Right hindlimb (tissue), 1 donor: ENCODE measurements around the gene PRKAG2.
"Not testable (repeated sequence)": the region's sequence is repeated elsewhere in the genome, so short reads cannot be mapped to it uniquely, and the experiment has no call there.

ENCODE experiments used
- DNase-seq: peaks from one replicate; pipeline ENCODE4 v3.0.0-alpha.2; 2018

Gene PRKAG2

DNA sequence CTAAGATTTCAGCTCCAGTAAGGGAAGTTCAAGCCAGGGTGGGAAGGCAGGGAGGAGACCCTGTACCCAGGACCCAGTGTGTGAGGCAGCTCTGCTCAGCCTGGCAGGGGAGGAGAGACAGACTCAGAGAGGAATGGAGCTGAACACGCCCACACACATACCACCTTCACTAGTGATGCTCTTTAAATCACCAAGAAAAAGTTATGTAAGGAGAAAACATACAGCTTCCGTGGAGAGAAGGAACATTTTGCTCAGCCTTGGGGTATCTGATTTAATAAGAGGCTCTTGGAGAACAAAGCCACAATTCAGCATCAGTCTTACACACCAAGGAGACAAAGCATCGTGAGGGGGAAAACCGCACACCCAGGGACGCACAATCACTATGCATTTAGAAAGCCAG lies 62.9 kb downstream of the PRKAG2 start:
- no peak for DNase-seq

DNA sequence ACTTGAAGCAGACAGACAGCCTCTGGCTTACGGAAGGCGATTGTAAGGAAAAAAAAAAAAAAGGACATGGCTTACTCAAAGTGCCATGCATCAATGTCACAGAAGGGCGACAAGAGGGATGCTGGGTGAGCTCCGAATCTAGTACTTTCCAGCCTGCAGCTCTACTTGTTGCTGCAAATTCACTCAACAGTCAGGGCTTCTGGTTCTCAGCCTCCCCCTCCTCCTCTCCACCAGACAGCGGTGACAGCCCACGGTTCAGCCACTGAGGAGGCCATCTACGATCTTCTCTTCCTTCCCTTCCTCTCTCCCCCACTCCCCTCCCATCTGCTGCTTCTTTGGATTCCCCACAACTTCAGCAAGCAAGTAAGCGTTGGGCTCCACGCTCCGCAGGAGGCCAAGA lies 63.5 kb downstream of the PRKAG2 start:
- DNase-seq = no peak

DNA sequence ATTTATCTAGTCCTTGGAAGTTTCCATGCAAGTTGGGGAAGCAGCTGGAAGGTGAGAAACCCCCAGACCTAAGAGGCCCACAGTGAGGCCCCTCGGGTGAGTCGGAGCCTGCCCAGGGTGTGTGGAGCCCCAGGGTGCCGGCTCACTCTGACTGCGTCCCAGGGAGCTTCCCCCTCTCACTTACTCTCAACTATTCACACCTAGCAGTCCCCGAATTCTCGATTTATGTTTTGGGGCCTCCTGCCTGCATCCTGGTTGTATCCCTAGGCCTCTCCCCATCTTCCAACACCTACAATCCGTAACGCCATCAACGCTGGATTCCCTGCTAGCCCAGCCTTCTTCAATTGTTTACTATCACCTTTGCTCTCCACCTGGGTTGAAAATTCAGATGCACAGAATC lies 63.9 kb downstream of the PRKAG2 start:
- no peak for DNase-seq

GRCh38 chr7:151810441-151811232 lies 66.3 kb downstream of the PRKAG2 start:
- DNase-seq = no peak

GRCh38 chr7:151809864-151810170 lies 67.1 kb downstream of the PRKAG2 start:
- no peak for DNase-seq

- DNase-seq = no peak
These were observed 67.6 kb downstream of the PRKAG2 start for GRCh38 chr7:151809146-151809863.

DNA sequence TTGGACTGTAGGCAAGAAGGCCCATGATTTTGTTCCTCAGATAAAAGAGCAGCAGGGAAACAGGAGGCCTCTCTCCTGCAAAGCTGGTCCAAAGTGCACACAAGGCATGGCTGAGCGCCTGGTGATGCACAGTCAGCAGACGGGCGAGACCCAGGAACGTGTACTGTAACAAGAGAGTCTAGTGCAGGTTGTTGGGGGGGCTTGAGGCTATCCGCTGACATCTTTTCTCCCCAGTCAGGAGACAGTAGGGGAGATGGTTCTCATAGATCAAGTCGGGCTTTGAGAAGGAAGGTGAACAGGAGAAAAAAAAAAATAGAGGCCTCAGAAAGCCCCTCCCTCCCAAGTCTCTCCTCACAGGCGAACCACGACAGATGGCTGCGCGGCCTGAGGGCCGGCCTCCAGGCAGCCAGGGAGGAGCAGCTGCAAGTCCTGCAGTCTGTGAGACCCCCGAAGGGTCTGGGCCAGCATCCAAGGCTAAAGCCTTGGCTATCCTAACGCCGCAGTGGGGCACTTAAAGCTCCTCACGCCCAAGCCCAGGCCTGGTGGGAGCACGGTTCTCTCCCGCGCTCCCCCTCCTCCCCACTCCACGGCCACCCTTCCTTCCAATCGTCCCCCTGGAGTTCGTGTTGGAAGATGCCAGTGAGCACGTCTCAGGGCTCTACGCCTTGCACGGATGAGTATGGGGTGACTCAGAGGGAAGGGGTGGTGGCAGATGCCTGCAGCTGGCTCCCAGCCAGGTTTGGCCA lies 68.3 kb downstream of the PRKAG2 start:
- DNase-seq = peak; percentile 60

DNA sequence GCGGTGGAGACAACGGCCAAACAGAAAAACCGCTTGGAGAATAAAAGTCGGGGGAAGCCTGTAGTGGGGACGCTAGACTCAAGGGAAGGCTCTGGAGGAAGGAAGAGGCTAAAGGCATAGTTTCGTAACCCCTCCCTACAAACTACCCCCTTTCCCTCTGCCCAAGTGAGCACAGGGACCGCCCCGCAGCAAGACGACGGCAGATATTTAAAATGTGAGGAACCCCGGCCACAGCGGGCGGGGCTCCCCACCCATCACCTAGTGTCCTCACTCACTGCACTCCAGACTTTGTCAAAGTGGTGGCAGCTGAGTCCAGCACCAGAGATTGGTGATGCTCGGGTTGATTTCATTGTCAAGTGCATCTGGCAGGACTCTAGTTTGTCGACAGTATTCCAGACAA lies 69.1 kb downstream of the PRKAG2 start:
- no peak for DNase-seq

DNA sequence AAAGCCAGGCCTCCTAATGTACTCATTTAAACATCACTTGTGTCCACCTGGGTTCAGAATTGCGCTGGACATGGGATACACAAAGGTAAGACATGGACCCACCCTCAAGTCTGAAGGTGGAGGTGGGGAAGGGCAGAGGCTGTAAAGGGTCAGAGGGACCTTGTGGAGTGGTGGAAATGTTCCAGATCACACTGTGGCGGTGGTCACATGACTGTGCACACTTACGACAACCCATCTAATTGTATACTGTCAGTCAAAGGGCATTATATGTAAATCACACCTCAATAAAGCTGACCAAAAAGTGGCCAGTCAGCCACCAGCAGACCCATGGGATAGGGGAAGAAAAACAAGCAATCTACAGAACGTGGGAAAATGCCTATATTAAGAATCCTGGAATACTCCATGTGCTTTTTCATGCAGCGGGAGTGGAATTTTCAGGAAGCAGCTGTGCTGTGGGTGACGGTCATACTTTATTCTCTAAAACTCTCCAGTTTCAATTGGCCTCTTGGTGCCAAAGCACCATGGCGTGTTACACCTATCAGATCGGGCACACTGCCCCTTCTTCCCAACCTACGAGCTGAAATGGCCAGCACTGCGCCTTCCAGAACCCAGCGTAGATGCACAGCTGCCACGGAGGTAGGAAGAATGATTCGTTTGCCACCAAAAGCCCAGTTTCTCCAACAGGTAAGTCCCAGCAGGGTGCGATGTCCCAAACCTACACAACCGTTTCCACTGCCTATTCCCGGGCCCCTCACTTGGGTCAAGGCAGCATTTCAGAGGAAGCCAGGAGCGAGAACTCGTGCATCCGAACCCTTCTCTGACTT lies 69.8 kb downstream of the PRKAG2 start:
- DNase-seq = no peak

DNA sequence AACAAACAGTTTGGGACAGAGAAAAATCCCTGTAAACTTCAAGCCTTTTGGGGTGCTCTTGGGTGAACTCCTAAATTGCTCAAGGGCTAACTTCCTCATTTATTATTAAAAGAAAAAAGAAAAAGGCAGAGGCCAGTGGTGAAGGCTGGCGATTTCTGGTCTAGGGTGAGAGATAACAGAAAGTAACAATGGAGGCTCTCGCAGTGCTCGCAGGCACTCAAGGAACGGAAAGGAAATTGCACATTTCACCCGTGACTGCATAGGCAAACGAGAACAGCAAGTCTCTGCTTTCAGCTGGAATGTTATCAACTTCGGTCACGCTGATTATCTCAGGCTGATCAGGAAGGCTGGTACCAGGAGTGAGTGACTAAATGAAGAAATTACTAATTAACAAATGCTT lies 70.7 kb downstream of the PRKAG2 start:
- no peak for DNase-seq

DNA sequence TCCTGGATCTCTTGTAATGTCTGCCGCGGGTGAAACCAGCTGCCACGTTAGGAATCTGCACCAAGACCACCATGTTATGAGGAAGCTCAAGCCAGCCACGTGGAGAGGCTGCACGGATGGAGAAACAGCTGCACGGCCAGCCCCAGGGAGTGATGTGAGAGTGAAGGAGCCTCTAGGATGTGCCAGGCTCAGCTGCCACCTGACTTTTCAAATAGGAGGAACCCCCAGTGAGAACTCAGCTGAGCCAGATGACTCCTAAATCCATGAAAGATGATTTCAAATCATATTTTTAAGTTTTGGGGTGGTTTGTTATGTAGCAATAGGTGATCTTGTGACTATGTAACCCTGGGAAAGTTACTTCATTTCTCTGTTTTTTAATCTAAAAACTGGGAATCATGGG lies 71.7 kb downstream of the PRKAG2 start:
- DNase-seq = no peak

- no peak for DNase-seq
These were observed 72.2 kb downstream of the PRKAG2 start for GRCh38 chr7:151804756-151805155.

GRCh38 chr7:151803841-151804240 lies 73.1 kb downstream of the PRKAG2 start:
- DNase-seq = no peak

GRCh38 chr7:151802469-151802846 lies 74.5 kb downstream of the PRKAG2 start:
- no peak for DNase-seq

- DNase-seq = no peak
These were observed 75.0 kb downstream of the PRKAG2 start for GRCh38 chr7:151801782-151802468.

DNA sequence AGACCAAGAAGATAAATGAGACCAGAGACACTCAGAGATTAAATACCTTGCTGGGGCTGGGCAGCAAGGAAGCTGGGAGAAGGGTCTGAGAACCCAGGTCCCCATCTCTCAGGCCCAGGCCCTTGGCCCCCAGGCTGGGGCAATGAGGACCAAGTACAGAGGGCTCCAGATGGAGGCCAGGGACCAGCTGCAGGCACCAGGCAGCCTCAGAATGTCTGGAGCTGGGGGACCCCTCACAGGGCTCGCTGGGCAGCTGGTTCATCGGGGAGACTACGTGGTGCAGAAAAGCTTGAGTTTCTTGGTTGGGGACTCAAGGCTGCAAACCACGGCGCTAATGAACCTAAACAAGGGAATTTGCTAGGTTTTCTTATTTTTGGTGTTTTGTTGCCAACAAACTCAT lies 75.6 kb downstream of the PRKAG2 start:
- DNase-seq = no peak

DNA sequence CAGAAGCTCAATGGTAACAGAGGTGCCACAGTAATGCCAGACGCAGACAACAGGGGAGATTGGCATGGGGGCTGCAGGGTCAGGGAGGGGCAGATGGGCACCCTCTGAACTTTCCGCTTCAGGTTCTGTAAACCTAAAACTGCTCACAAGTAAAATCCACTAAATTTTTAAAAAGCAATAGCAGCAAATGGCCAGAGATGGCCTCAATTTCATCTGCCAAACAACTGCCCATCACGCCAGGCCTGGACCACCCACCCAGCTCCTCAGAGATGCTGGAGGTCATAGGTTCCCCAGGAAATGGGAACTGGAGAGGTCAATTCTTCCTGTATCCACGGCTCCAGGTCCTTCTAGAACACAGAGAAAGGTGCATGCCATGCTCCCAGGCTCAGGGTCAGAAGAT lies 76.1 kb downstream of the PRKAG2 start:
- DNase-seq = no peak

DNA sequence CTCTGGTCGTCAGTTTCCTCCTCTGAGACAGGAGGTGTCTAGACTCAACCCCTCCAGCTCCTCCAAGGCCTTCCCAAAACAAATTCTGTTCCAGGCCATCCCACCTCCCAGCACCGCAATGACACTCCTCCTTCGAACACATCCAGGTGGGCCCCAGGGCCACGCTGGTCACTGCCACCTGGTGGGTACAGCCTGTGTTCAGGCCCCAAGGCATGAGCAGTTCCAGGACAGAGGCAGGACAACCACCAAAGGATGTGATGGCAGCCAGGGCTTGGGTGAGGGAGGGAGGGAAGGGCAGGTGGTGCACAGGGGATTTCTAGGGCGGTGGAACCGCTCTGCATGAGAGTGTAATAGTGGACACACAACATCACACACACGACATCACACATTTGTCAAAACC lies 76.5 kb downstream of the PRKAG2 start:
- DNase-seq = no peak

- DNase-seq = no peak
These were observed 77.4 kb downstream of the PRKAG2 start for GRCh38 chr7:151799506-151799905.

DNA sequence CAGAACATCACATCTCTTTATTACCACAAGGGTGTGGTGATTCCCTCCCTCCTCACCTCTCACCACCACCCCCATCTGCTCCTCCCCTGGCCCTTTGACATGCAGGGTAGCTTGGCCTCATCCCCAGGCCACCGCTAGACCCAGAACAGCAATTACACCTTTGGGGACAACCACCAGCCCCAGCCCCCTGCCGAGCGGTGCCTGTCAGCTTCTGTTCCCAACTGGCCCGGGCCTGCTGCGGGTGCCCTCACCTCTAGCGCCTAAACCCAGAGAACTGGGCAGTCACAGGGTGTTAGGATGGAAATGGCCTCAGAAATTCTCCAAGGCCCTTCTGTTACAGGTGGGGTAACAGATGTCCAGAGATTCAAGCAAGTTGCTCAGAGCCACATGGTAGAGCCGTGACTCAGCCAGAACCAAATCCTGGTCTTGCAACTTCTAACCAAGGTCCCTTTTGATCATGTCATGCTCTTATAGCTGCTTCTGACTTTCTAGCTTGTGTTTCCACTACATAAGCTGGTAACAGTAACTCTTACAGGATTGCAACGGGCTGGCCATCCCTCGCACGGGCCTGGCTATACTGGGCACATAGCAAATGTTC lies 78.0 kb downstream of the PRKAG2 start:
- DNase-seq = no peak

- not testable (repeated sequence) for DNase-seq
These were observed 79.1 kb downstream of the PRKAG2 start for GRCh38 chr7:151797667-151798307.
